HG02610 (cell line): ENCODE data around the gene NPHP4.

Source experiments
- ATAC-seq: cut with Tn5 transposase; IDR thresholded peaks from one replicate; pipeline ENCODE4 v1.9.1; 2021; ENCODE audit warnings: mild to moderate bottlenecking, moderate library complexity; ENCODE audit not compliant: unreplicated experiment

NPHP4 gene

DNA sequence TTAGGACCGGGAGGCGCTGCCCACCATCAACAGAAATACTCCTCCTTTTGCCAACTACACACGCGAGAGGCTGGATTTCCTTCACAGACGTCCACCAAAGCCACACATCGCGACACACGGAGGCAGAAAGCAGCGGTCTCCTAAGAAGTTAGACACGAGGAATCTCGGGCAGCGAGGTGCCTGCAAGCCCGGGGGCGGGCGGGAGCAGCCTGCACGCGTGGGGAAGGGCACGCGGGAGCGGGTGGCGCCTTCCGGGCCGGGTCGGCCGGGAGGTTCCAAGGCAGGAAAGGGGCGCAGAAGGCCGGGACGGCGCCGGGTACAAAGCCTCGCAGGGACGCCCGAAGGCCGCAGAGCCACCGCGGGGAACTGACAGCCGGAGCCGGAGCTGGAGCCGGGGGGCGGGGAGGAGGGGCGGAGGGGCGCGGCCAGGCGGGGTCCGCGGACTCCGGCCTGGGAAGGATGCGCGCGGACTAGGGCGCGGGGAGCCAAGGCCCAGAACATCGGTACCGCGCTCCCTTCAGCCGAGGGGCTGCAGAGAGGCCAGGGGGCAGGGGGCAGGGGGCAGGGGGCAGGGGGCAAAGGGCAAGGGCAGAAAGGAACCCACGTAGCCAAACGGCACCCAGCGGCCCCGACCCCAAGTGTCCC lies 722 bp downstream of the NPHP4 start:
- ATAC-seq = peak; percentile 19

DNA sequence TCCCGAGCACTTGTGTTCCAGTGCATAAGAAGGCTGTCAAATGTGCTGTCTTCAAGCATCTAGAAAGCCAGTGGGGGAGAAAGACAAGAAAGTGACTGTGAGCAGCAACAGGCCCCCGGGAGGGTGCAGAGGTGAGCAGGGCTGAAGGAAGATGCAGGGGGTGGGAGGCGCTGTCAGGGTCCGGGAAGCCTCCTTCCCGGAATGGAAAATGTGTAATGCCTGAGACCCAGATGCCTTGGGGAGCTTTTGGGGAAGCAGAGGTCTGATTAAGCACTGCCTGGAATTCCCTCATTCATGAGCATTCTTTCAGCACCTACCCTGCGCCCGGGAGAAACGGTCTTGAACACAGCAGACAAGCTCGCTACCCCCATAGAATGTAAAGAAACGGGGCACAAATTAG lies 1.3 kb downstream of the NPHP4 start:
- ATAC-seq = no peak

DNA sequence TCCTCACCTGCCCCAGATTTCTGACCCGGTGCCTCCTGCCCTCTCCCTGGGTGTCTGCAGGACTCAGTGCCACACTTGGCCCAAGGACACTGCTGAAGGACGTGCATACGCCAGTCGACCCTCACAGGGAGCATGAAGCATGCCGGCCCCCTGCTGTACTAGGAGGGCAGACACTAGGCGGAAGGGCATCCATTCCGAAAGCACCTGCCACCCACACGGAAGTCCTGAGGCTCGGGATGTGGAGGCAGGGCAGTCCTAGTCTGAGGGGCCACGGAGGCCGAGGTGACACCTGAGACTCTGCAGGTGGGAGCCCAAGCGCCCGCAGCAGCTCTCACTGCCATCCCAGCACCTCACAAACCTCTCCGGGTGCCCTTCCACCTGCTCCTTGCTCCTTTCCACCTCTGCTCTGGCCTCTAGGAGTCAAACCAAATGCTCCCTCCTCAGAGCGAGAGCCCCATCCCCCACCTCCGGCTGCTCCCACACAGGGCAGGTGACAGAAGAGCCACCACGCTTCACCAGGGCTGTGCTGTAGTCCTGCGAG lies 2.4 kb downstream of the NPHP4 start:
- no peak for ATAC-seq

DNA sequence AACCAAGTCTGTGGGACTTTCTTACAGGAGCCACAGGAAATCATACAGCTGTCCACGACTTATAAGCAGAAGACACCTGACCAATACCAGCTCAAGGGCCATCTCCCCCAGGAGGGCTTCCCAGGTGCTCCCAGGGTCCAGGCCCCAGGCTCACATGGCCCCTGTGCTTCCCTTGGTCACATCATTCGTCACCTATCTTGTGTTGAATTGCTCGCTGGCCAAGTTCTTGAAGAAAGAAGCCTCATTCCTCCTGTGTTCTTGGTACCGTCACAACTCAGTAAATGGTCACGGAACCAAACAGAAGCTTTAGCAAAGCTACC lies 3.0 kb downstream of the NPHP4 start:
- no peak for ATAC-seq

GRCh38 chr1:5988596-5989285 lies 3.5 kb downstream of the NPHP4 start:
- no peak for ATAC-seq

GRCh38 chr1:5986018-5986417 lies 6.2 kb downstream of the NPHP4 start:
- ATAC-seq = no peak

DNA sequence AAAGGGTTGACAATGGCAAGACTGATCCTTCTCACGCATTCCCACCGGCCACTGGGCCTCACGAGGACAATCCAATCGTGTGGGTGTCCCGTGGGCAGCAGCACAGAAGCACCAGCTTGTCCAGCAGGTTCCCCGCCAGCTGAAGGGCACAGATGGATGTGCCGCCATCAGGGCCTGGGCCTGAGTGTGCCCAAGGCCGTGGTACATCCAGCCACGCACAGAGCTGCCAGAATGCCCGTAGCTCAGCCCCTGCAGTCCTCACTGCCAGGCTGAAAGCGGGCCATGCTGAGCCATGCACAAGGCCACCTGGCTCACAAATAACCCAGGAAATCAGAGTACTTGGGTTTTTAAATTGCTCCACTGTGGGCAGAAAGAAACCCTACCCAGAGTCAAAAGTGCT lies 7.0 kb downstream of the NPHP4 start:
- no peak for ATAC-seq

GRCh38 chr1:5983361-5984103 lies 8.7 kb downstream of the NPHP4 start:
- no peak for ATAC-seq

DNA sequence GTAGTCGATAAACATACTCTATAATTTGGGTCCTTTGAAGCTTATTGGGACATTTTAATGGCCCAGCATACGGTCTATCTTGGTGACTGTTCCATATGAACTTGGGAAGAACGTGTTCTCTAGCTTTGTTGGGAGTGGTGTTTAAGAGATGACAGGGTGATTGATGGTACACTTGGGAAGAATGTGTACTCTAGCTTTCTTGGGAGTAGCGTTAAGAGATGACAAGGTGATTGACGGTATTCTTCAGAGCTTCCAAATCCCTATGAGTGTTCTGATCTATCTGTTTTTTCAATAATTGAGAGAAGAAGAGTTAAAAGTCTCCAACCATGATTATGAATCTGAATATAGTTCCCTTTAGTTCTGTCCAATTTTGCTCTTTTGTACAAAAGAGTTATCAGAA lies 9.4 kb downstream of the NPHP4 start:
- ATAC-seq = no peak

- ATAC-seq = no peak
These were observed 9.9 kb downstream of the NPHP4 start for GRCh38 chr1:5982276-5982675.

- ATAC-seq = no peak
These were observed 11.2 kb downstream of the NPHP4 start for GRCh38 chr1:5981009-5981380.

DNA sequence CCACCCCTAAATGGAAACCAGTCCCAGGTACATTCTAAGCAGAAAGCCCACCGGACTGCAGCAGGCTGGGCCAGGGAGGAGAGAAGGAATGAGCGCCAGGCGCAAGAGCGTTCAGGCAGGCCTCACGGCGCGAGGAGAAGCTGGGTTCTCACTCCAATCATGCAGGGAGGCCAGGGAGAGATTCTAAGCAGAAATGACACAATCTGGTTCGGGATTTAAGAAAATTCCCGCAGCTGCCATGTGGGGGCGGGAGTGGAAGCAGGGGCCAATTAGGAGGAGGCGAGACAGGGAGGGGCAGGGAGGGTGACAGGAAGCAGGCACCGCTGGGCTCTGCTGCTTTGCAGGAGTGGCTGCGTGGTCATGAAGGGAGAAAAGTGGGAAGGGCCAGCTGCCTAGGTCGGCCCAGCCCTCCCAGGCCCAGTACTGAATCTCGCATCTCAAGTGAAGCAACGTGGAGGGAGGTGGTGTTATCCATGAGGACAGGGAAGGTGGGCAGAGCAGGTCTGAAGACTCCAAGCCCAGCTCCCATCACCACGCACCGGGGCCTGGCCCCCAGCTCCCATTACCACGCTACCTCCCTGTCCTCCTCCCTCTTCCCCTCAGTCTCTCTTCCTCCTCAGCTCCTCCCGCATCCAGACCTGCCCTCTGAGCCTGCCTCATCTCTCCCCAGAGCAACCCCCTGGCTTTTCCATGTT lies 11.8 kb downstream of the NPHP4 start:
- ATAC-seq = no peak

GRCh38 chr1:5979536-5980313 lies 12.5 kb downstream of the NPHP4 start:
- ATAC-seq = no peak

- no peak for ATAC-seq
These were observed 13.8 kb downstream of the NPHP4 start for GRCh38 chr1:5978452-5978851.

DNA sequence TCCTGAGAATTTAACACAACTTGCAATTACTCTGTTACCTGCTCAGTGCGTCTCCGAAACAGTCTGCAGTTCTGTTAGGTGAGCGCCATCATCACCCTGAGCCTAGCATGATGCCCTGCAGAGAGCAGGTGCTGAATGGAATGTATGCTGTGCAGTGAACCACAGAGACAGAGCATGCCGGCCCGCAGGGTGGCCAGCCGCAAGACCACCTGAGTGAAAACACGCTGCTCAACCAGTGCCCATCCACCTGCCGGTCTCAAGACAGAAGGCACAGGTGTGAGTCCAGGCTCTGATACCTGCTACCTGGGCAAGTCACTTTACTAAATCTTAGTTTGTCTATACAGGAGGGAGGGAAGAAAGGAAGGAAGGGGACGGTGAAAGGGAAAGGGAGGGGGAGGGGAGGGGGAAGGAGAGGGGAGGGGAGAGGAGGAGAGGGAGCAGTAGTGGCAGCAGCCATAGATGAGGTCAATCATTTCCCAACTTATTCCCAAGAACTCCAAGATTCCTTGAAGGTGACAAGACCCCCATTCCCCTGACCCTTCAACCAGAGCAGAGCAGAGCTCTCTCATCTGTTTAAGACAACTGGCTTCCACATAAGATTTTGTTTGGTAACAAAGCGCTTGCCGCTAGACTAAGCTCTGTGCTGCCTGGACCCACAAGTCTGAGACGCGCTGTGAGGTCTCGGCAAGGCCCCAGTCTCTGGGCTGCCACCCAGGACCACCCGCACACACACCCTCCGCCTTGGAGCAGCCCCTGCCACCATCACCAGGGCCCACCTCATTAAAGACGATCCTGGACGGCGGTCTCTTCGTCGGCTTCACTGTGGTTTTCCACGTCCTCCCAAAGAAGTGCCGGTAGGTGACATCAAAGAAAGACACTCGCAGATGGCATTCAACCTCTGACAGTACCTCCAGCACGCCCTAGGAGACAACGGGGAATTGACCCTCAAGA lies 14.5 kb downstream of the NPHP4 start:
- no peak for ATAC-seq

GRCh38 chr1:5976726-5977493 lies 15.3 kb downstream of the NPHP4 start:
- ATAC-seq = no peak

DNA sequence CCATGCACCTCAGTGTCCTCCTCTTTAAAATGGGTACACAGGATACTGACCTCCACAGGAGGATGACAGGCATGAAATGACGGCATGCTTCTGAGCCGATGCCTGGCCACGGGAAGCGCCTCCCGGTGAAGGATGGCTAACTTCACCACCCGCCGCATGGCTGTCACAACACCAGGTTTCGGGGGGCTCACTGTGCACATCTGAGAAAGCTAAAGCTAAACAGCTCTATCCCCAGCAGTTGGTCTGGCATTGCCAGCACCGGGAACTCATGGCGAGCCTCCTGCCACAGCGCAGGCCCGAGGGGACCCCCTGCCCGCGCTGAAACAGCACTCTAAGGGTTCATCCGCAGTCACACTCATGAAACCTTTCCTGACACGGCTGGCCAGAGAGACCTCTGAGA lies 16.0 kb downstream of the NPHP4 start:
- no peak for ATAC-seq

DNA sequence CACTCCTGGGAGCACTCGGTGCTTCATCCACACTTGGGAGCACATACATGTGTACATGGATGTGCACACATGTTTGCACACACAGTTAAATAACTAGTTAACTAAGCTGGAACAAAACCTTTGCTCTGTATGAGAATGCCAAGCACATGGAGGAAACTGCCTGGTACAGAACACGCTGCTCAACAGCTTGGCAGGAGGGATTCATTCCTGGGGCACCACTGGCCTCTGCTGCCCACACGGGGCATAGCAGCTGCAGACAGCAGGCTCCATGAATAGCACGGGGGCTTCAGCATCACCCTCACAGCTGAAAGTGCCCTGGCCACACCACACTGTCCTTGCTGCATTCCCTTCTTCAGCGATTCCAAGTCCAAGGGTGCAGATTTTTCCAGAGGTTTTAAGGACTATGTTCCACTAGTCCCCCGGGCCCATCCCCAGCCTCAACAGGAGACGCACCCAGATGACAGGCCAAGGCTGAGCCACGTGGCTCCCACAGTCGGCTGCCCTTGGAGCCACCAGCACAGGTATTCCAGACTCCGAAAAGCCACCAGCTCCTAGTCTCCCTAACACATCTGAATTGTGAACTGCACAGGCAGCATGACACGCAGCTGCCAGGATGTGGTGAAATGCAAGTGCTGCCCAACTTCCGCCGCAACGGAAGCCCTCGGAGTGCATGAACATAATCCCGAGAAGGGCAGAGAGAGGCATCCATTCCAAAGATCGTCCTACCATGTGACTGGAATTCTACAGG lies 16.9 kb downstream of the NPHP4 start:
- ATAC-seq = no peak
